Measurements from ENCODE around the gene MED27.

Gene MED27

GRCh38 chr9:132023419-132024180 is 56.1 kb downstream of the MED27 start:
- no peak for DNase-seq (ENCODE audit: low read depth)
- no peak overlapping the region for H3K4me3 ChIP-seq (ENCODE audit: low read depth, low read length)
- no peak for TF ChIP-seq CTCF (IDR thresholded peaks at IDR 0.05; ENCODE audit: low read depth, low read length, missing control alignments)
- in situ Hi-C loops (cut with HindIII; ENCODE audit: low sequenced_read_pairs): no loop called here

GRCh38 chr9:132020820-132021510 is 58.7 kb downstream of the MED27 start:
- TF ChIP-seq CTCF (IDR thresholded peaks at IDR 0.05; ENCODE audit: low read depth, low read length, missing control alignments): no peak
- no peak for DNase-seq (ENCODE audit: low read depth)

GRCh38 chr9:132020272-132020671 is 59.4 kb downstream of the MED27 start:
- no peak overlapping the region for H3K4me3 ChIP-seq (ENCODE audit: low read depth, low read length)
- in situ Hi-C loops (cut with HindIII; ENCODE audit: low sequenced_read_pairs): no loop called here
- no peak for TF ChIP-seq CTCF (IDR thresholded peaks at IDR 0.05; ENCODE audit: low read depth, low read length, missing control alignments)
- DNase-seq (ENCODE audit: low read depth): no peak

More at GRCh38 chr9:132020820-132021510, 58.7 kb downstream of the MED27 start:
- in situ Hi-C loops (cut with HindIII; ENCODE audit: low sequenced_read_pairs): no loop called here
- H3K4me3 ChIP-seq (ENCODE audit: low read depth, low read length): no peak overlapping the region

GRCh38 chr9:132019702-132020101 is 60.0 kb downstream of the MED27 start:
- no peak overlapping the region for H3K4me3 ChIP-seq (ENCODE audit: low read depth, low read length)
- in situ Hi-C loops (cut with HindIII; ENCODE audit: low sequenced_read_pairs): no loop called here
- no peak for TF ChIP-seq CTCF (IDR thresholded peaks at IDR 0.05; ENCODE audit: low read depth, low read length, missing control alignments)
- DNase-seq (ENCODE audit: low read depth): no peak

GRCh38 chr9:132018957-132019405 is 60.7 kb downstream of the MED27 start:
- no peak for DNase-seq (ENCODE audit: low read depth)
- no peak for TF ChIP-seq CTCF (IDR thresholded peaks at IDR 0.05; ENCODE audit: low read depth, low read length, missing control alignments)
- H3K4me3 ChIP-seq (ENCODE audit: low read depth, low read length): no peak overlapping the region
- in situ Hi-C loops (cut with HindIII; ENCODE audit: low sequenced_read_pairs): no loop called here

- DNase-seq (ENCODE audit: low read depth): no peak
- in situ Hi-C loops (cut with HindIII; ENCODE audit: low sequenced_read_pairs): no loop called here
- no peak for TF ChIP-seq CTCF (IDR thresholded peaks at IDR 0.05; ENCODE audit: low read depth, low read length, missing control alignments)
- H3K4me3 ChIP-seq (ENCODE audit: low read depth, low read length): no peak overlapping the region
These were observed 63.2 kb downstream of the MED27 start for GRCh38 chr9:132016456-132016855.
